OCI-LY1 (cell line): Measurements from ENCODE around the gene POLR3GL.

Source experiments
- H2AFZ ChIP-seq: fragments of 200-600 bp; sonication (generic), shearing (Covaris generic); 2 replicates; pipeline ENCODE4 v1.6.0; 2014; ENCODE audit warnings: antibody characterized with exemption, mild to moderate bottlenecking, low read length
- H3F3A ChIP-seq: fragments of 200-600 bp; sonication (generic), shearing (Covaris generic); 2 replicates; pipeline ENCODE4 v1.6.0; 2014; ENCODE audit warnings: mild to moderate bottlenecking, antibody characterized with exemption, low read length, moderate library complexity; ENCODE audit not compliant: insufficient read depth
- H3K27ac ChIP-seq: fragments of 200-600 bp; sonication (generic); 2 replicates; pipeline ENCODE4 v1.5.1; 2014; ENCODE audit warnings: low read length, mixed run types, mild to moderate bottlenecking, low read depth; ENCODE audit not compliant: poor library complexity, severe bottlenecking
- H3K27me3 ChIP-seq: fragments of 200-600 bp; sonication (generic); 2 replicates; pipeline ENCODE4 v1.6.0; 2014; ENCODE audit warnings: antibody characterized with exemption, mild to moderate bottlenecking, low read length, moderate library complexity; ENCODE audit not compliant: insufficient read depth
- H3K36me3 ChIP-seq: fragments of 200-600 bp; sonication (generic); 2 replicates; pipeline ENCODE4 v1.6.1; 2014; ENCODE audit warnings: mild to moderate bottlenecking, antibody characterized with exemption, low read length, moderate library complexity, mixed read lengths; ENCODE audit not compliant: insufficient read depth
- H3K4me1 ChIP-seq: fragments of 200-600 bp; sonication (generic); 2 replicates; pipeline ENCODE4 v1.5.1; 2014; ENCODE audit warnings: mild to moderate bottlenecking, low read length, moderate library complexity; ENCODE audit not compliant: insufficient read depth, severe bottlenecking
- H3K4me2 ChIP-seq: fragments of 200-600 bp; sonication (generic), shearing (Covaris generic); 2 replicates; pipeline ENCODE4 v1.6.1; 2014; ENCODE audit warnings: low read length
- H3K4me3 ChIP-seq: fragments of 200-600 bp; sonication (generic); 2 replicates; pipeline ENCODE4 v1.5.1; 2014; ENCODE audit warnings: low read length, low read depth, mild to moderate bottlenecking, mixed read lengths; ENCODE audit not compliant: poor library complexity, severe bottlenecking
- H3K79me2 ChIP-seq: fragments of 200-600 bp; shearing (Covaris generic); 2 replicates; pipeline ENCODE4 v1.6.1; 2016; ENCODE audit warnings: mixed run types, low read length, mixed read lengths; ENCODE audit not compliant: insufficient read depth
- H3K9ac ChIP-seq: fragments of 200-600 bp; sonication (generic), shearing (Covaris generic); 2 replicates; pipeline ENCODE4 v1.6.1; 2014; ENCODE audit warnings: mild to moderate bottlenecking, low read length, mixed read lengths
- H3K9me2 ChIP-seq: fragments of 200-600 bp; sonication (generic), shearing (Covaris generic); 2 replicates; pipeline ENCODE4 v1.6.1; 2014; ENCODE audit warnings: low read depth, mild to moderate bottlenecking, low read length, mixed read lengths
- H3K9me3 ChIP-seq: fragments of 200-600 bp; shearing (Covaris generic); 2 replicates; pipeline ENCODE4 v1.6.1; 2014; ENCODE audit warnings: low read length, mixed read lengths
- H4K20me1 ChIP-seq: fragments of 200-600 bp; sonication (generic), shearing (Covaris generic); 2 replicates; pipeline ENCODE4 v1.6.0; 2016; ENCODE audit warnings: mild to moderate bottlenecking, low read length; ENCODE audit not compliant: insufficient read depth
- EZH2 ChIP-seq: fragments of 200-600 bp; sonication (generic), shearing (Covaris generic); IDR thresholded peaks from 2 replicates; pipeline ENCODE4 v1.8.0; 2017; ENCODE audit warnings: borderline replicate concordance, mixed run types, mild to moderate bottlenecking, antibody characterized with exemption, low read length, moderate library complexity, mixed read lengths
- TF ChIP-seq, protein P1 (sequence below): fragments of 200-600 bp; sonication (generic), shearing (Covaris generic); IDR thresholded peaks from 2 replicates; pipeline ENCODE4 v1.5.1; 2017; ENCODE audit warnings: mild to moderate bottlenecking, antibody characterized with exemption, low read length, moderate library complexity, mixed read lengths

Gene POLR3GL

DNA sequence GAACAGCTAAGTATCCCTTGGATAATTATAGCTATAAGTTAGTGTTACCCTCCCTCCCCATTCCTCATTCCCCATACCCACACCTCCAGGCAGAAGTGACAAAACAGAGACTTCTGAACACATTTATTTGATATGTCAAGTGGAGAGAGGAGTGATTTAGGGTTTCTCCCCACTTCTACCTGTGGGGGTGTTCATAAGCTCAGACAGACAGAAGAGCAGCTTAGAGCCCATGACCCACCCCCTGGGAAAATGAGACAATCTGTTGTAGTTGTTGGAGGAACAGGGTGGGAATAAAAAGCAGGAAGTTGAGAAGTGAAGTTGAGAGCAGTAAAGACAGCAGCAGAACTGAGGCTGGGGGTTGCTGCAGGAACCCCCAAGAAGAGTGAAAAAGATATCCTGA, 5.2 kb upstream of the POLR3GL start:
- Histone ChIP-seq H3K79me2 (no peaks in the 10 kb centered on the region; the same call in 1 of the 2 replicates), H3K4me3 (no peak overlapping the region), H3K4me2 (peak overlapping the region; percentile 75; the same call in 1 of the 2 replicates), H2AFZ (no peak overlapping the region), H3K9me2 (no peaks in the 10 kb centered on the region), H3K27me3 (no peaks in the 10 kb centered on the region), H3F3A (0 out of 2 replicates have a peak, but pooled peaks cover 6% of the 10 kb centered on the region), H3K4me1 (peaks cover 84% of the 10 kb centered on the region), H3K36me3 (peaks cover 6% of the 10 kb centered on the region; the same call in 1 of the 2 replicates), H4K20me1 (no peaks in the 10 kb centered on the region), H3K9me3 (no peaks in the 10 kb centered on the region), H3K27ac (peak overlapping the region; percentile 67), H3K9ac (no peak overlapping the region)
- TF ChIP-seq, protein P1, sequence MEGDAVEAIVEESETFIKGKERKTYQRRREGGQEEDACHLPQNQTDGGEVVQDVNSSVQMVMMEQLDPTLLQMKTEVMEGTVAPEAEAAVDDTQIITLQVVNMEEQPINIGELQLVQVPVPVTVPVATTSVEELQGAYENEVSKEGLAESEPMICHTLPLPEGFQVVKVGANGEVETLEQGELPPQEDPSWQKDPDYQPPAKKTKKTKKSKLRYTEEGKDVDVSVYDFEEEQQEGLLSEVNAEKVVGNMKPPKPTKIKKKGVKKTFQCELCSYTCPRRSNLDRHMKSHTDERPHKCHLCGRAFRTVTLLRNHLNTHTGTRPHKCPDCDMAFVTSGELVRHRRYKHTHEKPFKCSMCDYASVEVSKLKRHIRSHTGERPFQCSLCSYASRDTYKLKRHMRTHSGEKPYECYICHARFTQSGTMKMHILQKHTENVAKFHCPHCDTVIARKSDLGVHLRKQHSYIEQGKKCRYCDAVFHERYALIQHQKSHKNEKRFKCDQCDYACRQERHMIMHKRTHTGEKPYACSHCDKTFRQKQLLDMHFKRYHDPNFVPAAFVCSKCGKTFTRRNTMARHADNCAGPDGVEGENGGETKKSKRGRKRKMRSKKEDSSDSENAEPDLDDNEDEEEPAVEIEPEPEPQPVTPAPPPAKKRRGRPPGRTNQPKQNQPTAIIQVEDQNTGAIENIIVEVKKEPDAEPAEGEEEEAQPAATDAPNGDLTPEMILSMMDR: no peak
- TF ChIP-seq EZH2: no peak

DNA sequence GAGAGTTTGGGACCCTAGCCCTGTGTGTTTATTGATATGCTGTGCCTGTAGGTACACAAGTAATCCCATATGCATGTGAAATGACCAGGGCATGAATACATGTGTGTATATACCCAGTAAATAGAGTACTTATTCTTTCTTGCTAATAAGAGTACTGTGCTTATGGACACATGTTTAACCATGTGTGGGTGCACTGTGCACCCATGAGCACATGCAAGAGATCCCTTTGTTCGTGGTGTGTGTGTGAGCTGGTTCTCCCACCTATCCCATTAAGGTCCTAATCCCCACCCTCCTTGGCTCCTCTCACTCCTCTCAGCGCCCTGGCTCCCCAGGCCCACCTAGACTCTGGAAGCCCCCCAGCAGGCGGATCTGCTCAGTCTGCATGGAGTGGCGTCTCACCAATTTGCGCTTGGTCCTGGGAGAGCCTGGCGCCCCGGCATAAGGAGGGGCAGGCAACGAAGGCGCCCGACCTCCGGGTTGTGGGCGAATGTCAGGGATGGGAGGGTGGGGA, 4.5 kb upstream of the POLR3GL start:
- Histone ChIP-seq H3K9me3 (no peaks in the 10 kb centered on the region), H2AFZ (no peak overlapping the region), H3K9ac (no peak overlapping the region), H3K9me2 (no peaks in the 10 kb centered on the region), H3K27ac (peak overlapping the region; percentile 67), H4K20me1 (no peaks in the 10 kb centered on the region), H3K4me2 (peak overlapping the region; percentile 75), H3K4me1 (peaks cover 78% of the 10 kb centered on the region), H3F3A (0 out of 2 replicates have a peak, but pooled peaks cover 6% of the 10 kb centered on the region), H3K36me3 (no peaks in the 10 kb centered on the region), H3K79me2 (no peaks in the 10 kb centered on the region), H3K27me3 (no peaks in the 10 kb centered on the region), H3K4me3 (peak overlapping the region; percentile 71)
- TF ChIP-seq, protein P1: no peak
- no peak for TF ChIP-seq EZH2

DNA sequence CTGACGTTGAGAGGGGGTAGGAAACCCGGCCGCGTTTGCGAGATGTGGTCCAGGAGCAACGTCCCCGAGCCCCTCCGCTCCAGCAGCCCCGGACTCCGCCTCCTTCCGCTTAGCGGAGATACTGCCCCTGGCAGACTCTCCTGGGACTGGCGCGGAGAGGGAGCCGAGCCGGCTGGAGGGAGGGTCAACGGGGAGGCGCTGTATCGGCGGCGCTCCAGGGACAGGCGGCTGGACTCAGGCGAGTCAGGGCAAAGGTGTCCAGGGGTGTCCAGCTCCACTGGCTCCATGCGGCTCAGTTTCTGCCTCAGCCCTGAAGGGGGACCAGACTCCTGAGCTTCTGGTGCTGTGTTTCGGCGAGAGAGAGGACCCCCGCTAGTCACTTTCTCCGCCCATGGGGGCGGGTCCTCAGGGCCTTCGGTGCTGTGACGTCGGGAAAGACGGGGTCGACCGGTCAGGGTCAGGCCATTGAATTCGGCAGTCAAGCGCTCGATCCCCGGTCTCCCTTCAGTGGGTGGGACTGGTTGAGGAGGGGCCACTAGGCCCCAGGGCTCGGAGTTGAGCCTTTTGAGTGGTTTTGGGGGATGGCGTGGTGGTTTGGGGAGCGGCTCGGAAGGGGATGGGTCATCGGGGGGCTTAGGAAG, 3.9 kb upstream of the POLR3GL start:
- TF ChIP-seq EZH2: no peak
- TF ChIP-seq, protein P1: no peak
- Histone ChIP-seq H3K4me3 (peak overlapping the region; percentile 71), H3K9me3 (no peaks in the 10 kb centered on the region), H3F3A (0 out of 2 replicates have a peak, but pooled peaks cover 6% of the 10 kb centered on the region), H3K27me3 (no peaks in the 10 kb centered on the region), H3K36me3 (no peaks in the 10 kb centered on the region), H2AFZ (no peak overlapping the region), H3K9ac (peak overlapping the region; percentile 74), H4K20me1 (no peaks in the 10 kb centered on the region), H3K4me1 (peaks cover 78% of the 10 kb centered on the region), H3K27ac (peak overlapping the region; percentile 67), H3K4me2 (peak overlapping the region; percentile 75), H3K79me2 (no peaks in the 10 kb centered on the region), H3K9me2 (no peaks in the 10 kb centered on the region)
